ENCODE results near the gene S1PR3. TPM values are rescaled to one million over a fixed set of nuclear protein-coding genes. Genes with fewer than 3 reads are reported as not detected.

S1PR3 gene
- total RNA-seq, 1 experiment from 2014 or later: 42.9 TPM

- CTCF ChIA-PET: no interaction called here
- H3K36me3 ChIP-seq (ENCODE audit: insufficient read depth, low read length, poor library complexity, severe bottlenecking): no peaks in the 10 kb centered on the region
- H3K4me1 ChIP-seq (ENCODE audit: insufficient read depth, low read length, poor library complexity, severe bottlenecking): peaks cover 50% of the 10 kb centered on the region
- BruUV-seq (replicated peaks): no TSS peak
- TF ChIP-seq, protein P1, sequence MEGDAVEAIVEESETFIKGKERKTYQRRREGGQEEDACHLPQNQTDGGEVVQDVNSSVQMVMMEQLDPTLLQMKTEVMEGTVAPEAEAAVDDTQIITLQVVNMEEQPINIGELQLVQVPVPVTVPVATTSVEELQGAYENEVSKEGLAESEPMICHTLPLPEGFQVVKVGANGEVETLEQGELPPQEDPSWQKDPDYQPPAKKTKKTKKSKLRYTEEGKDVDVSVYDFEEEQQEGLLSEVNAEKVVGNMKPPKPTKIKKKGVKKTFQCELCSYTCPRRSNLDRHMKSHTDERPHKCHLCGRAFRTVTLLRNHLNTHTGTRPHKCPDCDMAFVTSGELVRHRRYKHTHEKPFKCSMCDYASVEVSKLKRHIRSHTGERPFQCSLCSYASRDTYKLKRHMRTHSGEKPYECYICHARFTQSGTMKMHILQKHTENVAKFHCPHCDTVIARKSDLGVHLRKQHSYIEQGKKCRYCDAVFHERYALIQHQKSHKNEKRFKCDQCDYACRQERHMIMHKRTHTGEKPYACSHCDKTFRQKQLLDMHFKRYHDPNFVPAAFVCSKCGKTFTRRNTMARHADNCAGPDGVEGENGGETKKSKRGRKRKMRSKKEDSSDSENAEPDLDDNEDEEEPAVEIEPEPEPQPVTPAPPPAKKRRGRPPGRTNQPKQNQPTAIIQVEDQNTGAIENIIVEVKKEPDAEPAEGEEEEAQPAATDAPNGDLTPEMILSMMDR (conservative IDR thresholded peaks at IDR 0.05; ENCODE audit: low read depth, low read length): peak; percentile 34; the same call in 1 of the 2 replicates
- no peak for TF ChIP-seq EZH2 (IDR thresholded peaks at IDR 0.05; ENCODE audit: borderline replicate concordance, low read depth, low read length, poor library complexity, severe bottlenecking)
- H3K27ac ChIP-seq (ENCODE audit: low read depth, low read length, poor library complexity, severe bottlenecking): no peak overlapping the region
- H3K4me3 ChIP-seq (ENCODE audit: low read depth, low read length, poor library complexity, severe bottlenecking): peak overlapping the region; percentile 71
- intact Hi-C loops (cut with micrococcal nuclease; ENCODE audit: unreplicated experiment): loop anchor here (2.0 to 10.0 kb wide), 3 partner anchors 208 to 330 kb away; no protein-coding TSS in a partner anchor
- DNase-seq (ENCODE audit: low spot score): no peak
- POLR2A ChIA-PET (ENCODE audit: low non-redundant PET): interaction anchor here (0.6 to 0.8 kb wide), 2 partner anchors 409 to 758 kb away, joined by 3 to 5 read pairs; no protein-coding TSS in a partner anchor
- H3K9me3 ChIP-seq (ENCODE audit: low read depth, low read length, poor library complexity, severe bottlenecking): no peaks in the 10 kb centered on the region
- H3K27me3 ChIP-seq (replicated peaks; ENCODE audit: insufficient read depth, low read depth, low read length, poor library complexity): no peaks in the 10 kb centered on the region
These were observed 571 bp upstream of the S1PR3 start for GRCh38 chr9:88990729-88991065.

DNA sequence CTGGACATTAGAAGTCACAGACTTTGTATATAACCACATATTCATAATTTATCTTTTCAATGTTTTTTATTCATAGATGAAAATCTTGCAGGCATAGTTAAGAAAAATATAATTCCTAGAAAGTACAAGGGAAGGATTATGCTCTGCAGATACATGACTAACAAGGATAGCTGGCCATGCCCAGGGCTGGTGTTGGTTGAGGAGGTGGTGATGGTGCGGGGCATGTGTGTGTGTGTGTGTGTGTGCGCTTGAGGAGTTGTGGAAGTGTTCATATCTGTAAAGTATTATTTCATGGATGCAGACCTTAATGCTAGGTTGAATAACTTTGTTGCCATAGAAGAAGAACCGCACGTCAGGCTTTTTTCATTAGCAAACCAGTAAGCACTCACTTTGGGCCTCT lies 1.3 kb downstream of the S1PR3 start:
- no peaks in the 10 kb centered on the region for H3K27me3 ChIP-seq (replicated peaks; ENCODE audit: insufficient read depth, low read depth, low read length, poor library complexity)
- no peak overlapping the region for H3K27ac ChIP-seq (ENCODE audit: low read depth, low read length, poor library complexity, severe bottlenecking)
- H3K4me3 ChIP-seq (ENCODE audit: low read depth, low read length, poor library complexity, severe bottlenecking): peak overlapping the region; percentile 71
- H3K4me1 ChIP-seq (ENCODE audit: insufficient read depth, low read length, poor library complexity, severe bottlenecking): peaks cover 50% of the 10 kb centered on the region
- H3K9me3 ChIP-seq (ENCODE audit: low read depth, low read length, poor library complexity, severe bottlenecking): no peaks in the 10 kb centered on the region
- intact Hi-C loops (cut with micrococcal nuclease; ENCODE audit: unreplicated experiment): loop anchor here (5.0 to 10.0 kb wide), 2 partner anchors 210 to 248 kb away; no protein-coding TSS in a partner anchor
- ChIA-PET POLR2A (ENCODE audit: low non-redundant PET) (no interaction called here), CTCF (no interaction called here)
- TF ChIP-seq, protein P1 (conservative IDR thresholded peaks at IDR 0.05; ENCODE audit: low read depth, low read length): no peak
- TF ChIP-seq EZH2 (IDR thresholded peaks at IDR 0.05; ENCODE audit: borderline replicate concordance, low read depth, low read length, poor library complexity, severe bottlenecking): no peak
- TSS peak; percentile 61 for BruUV-seq (replicated peaks)
- H3K36me3 ChIP-seq (ENCODE audit: insufficient read depth, low read length, poor library complexity, severe bottlenecking): peaks cover 4% of the 10 kb centered on the region
- DNase-seq (ENCODE audit: low spot score): no peak

GRCh38 chr9:88993327-88993726 lies 2.1 kb downstream of the S1PR3 start:
- H3K9me3 ChIP-seq (ENCODE audit: low read depth, low read length, poor library complexity, severe bottlenecking): no peaks in the 10 kb centered on the region
- POLR2A ChIA-PET (ENCODE audit: low non-redundant PET): interaction anchor here (0.6 kb wide), 1 partner anchor 271 kb away, joined by 3 read pairs; no protein-coding TSS in a partner anchor
- CTCF ChIA-PET: no interaction called here
- H3K4me3 ChIP-seq (ENCODE audit: low read depth, low read length, poor library complexity, severe bottlenecking): peak overlapping the region; percentile 71
- intact Hi-C loops (cut with micrococcal nuclease; ENCODE audit: unreplicated experiment): loop anchor here (5.0 to 10.0 kb wide), 2 partner anchors 211 to 249 kb away; no protein-coding TSS in a partner anchor
- no peak for TF ChIP-seq EZH2 (IDR thresholded peaks at IDR 0.05; ENCODE audit: borderline replicate concordance, low read depth, low read length, poor library complexity, severe bottlenecking)
- peaks cover 47% of the 10 kb centered on the region for H3K4me1 ChIP-seq (ENCODE audit: insufficient read depth, low read length, poor library complexity, severe bottlenecking)
- H3K36me3 ChIP-seq (ENCODE audit: insufficient read depth, low read length, poor library complexity, severe bottlenecking): peaks cover 4% of the 10 kb centered on the region
- no TSS peak for BruUV-seq (replicated peaks)
- no peak overlapping the region for H3K27ac ChIP-seq (ENCODE audit: low read depth, low read length, poor library complexity, severe bottlenecking)
- H3K27me3 ChIP-seq (replicated peaks; ENCODE audit: insufficient read depth, low read depth, low read length, poor library complexity): no peaks in the 10 kb centered on the region
- DNase-seq (ENCODE audit: low spot score): no peak
